Spleen (tissue), 7 donors: ENCODE measurements around the gene TSPO2.

Experiments
- CTCF ChIP-seq, 11 experiments: fragments of 200-600 bp in 7 of 11; fragments of 450-650 bp in 4 of 11; sonication (generic) in 4 of 11; IDR thresholded peaks in 8 of 11; conservative IDR thresholded peaks in 3 of 11; 1 replicate in 7 of 11; 2 replicates in 4 of 11; pipeline versions ENCODE4 v1.4.0 to v1.8.0; 2016 to 2021; ENCODE audit warnings: antibody characterized with exemption in 11 of 11, inconsistent platforms in 4 of 11, mild to moderate bottlenecking in 1 of 11
- POLR2A ChIP-seq, 3 donors: fragments of 450-650 bp; IDR thresholded peaks; one replicate each; pipeline ENCODE4 v1.5.1; 2017; ENCODE audit warnings: antibody characterized with exemption in 3 of 3, mild to moderate bottlenecking in 1 of 3
- donor health status: DM: no; HTN: no; CAD: no; lungs with moderate emphysema.
- donor health status: DM: no; HTN: no; CAD: no.
- donor health status: DM: no; HTN: no; CAD: no.

DNA sequence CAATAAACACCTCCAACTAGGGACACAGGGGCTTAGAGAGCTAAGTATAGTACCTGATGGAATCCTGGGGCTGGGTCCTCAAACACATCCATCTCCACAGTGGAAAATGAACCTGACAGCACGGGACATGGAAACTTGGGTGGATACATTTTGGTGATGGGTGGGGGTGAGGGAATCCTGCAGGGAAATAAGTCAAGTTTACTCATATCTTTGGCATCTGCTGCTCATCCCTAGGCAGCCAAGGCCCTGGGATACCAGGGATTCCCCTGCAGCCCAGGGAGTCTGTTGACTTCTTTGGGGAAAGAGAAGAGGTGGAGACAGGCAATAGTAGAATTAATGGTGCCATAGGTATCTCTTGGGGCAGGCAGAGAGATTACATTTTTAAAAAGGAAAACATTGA, 17.3 kb downstream of the TSPO2 start:
- TF ChIP-seq POLR2A (IDR thresholded peaks at IDR 0.05) (no peak), CTCF (IDR thresholded peaks at IDR 0.05 in 8 of 11, conservative IDR thresholded peaks at IDR 0.05 in 3 of 11) (no peak)
